GM19452 (cell line): ENCODE measurements around the gene TP53AIP1.

ENCODE experiments used
- ATAC-seq: cut with Tn5 transposase; IDR thresholded peaks from one replicate; pipeline ENCODE4 v1.9.1; 2021; ENCODE audit not compliant: unreplicated experiment

The TP53AIP1 gene

GRCh38 chr11:128943428-128943976, 831 bp upstream of the TP53AIP1 start:
- no peak for ATAC-seq

- ATAC-seq, result no peak
These were observed 429 bp downstream of the TP53AIP1 start for GRCh38 chr11:128942272-128942612.

- no peak for ATAC-seq
These were observed 949 bp downstream of the TP53AIP1 start for GRCh38 chr11:128941573-128942271.

GRCh38 chr11:128941110-128941509, 1.6 kb downstream of the TP53AIP1 start:
- ATAC-seq, result no peak

DNA sequence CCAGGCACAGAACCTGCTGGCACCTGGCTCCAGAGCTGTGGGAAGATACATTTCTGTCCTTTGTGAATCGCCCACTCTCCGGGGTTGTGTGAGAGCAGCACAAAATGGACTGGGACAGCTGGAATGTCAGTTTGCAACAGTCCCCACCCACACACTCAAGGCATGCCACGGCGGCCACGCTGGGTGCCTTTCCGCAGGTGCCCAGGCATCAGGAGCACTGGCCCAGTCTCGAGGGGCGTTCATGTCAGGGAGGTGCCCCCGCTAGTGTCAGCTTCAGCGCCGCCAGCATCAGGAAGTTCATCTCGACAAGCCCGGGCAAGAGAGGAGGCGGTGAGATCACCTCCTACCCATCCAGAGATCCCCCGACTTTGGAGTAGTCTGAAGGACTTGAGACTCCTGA, 2.1 kb downstream of the TP53AIP1 start:
- no peak for ATAC-seq

- no peak for ATAC-seq
These were observed 2.5 kb downstream of the TP53AIP1 start for GRCh38 chr11:128940156-128940555.

DNA sequence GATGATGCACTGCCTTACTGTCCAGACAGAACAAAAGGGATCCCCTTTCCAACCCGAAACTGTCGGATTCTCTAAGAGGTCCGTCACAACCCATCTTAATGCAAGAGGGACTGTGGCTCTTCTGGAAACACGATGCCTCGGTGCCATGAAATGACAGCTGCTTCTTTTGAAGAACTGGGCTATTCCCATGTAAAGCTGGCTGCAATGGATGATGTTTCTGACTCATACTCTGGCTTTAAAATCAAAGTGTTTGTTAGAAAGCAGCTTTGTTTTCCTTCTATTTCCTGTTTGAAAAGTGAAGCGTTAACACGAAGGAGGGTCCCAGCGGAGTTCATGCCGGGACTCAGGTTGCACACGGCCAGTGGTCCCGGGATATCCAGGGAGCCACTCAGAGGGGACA, 3.1 kb downstream of the TP53AIP1 start:
- no peak for ATAC-seq

GRCh38 chr11:128938156-128938885, 4.3 kb downstream of the TP53AIP1 start:
- ATAC-seq, result no peak

DNA sequence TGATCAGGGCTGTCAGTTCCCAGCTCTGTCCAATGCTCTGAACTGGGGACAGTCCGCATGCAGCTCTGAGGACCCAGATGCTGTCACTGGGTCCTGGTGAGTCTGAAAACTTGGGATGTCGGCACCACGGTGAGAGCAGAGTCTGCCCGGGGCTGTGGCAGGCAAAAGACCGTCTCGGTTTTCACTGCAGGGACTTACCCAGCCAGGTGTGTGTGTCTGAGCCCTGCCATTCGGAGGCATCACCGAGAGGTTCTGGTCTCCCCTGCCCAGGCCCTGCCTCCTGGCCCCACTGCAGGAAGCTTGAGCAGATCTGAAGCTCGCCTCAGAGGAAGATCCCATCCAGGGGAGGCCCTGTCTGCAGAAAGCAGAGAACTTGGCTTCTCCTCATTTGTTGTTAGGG, 5.2 kb downstream of the TP53AIP1 start:
- no peak for ATAC-seq

GRCh38 chr11:128936606-128937251, 5.9 kb downstream of the TP53AIP1 start:
- ATAC-seq, result no peak

DNA sequence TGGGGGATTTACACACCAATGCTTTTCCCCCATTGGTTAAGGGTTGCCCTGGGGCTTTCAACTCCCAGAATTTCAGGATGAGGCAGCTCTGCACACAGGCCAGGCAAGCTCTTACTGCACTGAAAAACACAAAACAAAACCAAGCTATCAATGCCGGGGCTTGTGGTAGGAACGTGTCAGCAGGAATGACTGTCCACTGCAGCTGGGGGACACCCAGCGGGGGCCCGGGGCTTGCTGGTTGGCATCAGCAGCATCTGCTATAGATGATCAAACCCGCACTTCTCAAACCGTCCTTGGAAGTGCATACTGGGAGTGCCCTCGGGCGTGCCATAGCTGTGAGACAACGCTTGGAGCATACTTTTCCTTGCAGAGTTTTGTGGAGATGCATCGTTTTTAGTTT, 7.7 kb downstream of the TP53AIP1 start:
- no peak for ATAC-seq

GRCh38 chr11:128934351-128934750, 8.3 kb downstream of the TP53AIP1 start:
- ATAC-seq, result no peak

GRCh38 chr11:128933481-128934178, 9.0 kb downstream of the TP53AIP1 start:
- no peak for ATAC-seq

DNA sequence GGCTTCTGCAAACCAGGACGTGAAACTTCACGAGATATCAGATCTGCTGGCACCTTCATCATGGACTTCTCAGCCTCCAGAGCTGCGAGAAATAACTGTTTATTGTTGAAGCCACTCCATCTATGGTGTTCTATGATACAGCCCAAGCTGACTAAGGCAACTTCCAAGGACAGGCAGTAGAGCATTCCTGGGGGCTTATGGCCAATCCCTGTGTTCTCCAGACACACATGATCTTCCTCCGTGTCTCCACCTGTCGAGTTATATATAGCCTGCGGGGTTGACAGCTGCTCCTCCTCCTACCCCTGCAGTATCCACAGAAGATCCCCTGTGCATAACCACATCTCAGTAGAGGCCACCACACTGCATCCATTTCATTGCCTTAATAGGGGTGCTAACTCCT, 11.0 kb downstream of the TP53AIP1 start:
- no peak for ATAC-seq

DNA sequence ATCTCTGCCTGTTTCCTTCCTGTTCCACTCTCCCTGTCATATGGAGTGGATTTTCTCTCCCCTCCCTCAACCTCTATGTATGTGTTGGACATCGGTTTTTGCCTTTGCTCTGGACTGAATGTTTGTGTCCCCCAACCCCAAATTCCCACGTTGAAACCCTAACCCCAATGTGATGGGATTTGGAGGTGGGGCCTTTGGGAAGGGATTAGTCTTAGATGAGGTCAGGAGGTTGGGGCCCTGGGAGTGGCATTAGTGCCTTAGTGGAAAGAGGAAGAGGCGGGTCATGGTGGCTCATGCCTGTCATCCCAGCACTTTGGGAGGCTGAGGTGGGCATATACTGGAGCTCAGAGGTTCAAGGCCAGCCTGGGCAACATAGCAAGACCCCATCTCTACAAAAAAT, 11.6 kb downstream of the TP53AIP1 start:
- ATAC-seq, result no peak

- no peak for ATAC-seq
These were observed 12.7 kb downstream of the TP53AIP1 start for GRCh38 chr11:128929991-128930390.

DNA sequence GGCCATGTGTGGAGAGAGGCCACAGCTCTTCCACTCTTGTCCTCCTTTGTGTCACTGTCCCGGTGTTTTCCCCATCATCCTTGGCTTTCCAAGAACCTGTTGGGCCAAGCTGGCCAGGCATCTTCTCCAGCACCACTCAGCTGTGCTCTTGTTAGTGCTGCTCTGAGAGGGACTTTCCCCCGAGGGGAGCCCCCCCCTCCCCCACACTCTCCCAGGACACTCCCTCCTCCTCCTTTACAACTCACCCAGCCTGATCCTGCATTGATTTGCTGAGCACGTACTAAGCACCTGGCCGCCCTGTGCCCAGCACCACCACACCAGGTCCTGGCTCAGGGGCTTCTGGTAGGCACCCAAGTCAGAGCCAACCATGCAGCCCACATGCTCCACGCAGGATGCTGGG, 13.2 kb downstream of the TP53AIP1 start:
- no peak for ATAC-seq

GRCh38 chr11:128928400-128928799, 14.3 kb downstream of the TP53AIP1 start:
- ATAC-seq, result peak; percentile 99

DNA sequence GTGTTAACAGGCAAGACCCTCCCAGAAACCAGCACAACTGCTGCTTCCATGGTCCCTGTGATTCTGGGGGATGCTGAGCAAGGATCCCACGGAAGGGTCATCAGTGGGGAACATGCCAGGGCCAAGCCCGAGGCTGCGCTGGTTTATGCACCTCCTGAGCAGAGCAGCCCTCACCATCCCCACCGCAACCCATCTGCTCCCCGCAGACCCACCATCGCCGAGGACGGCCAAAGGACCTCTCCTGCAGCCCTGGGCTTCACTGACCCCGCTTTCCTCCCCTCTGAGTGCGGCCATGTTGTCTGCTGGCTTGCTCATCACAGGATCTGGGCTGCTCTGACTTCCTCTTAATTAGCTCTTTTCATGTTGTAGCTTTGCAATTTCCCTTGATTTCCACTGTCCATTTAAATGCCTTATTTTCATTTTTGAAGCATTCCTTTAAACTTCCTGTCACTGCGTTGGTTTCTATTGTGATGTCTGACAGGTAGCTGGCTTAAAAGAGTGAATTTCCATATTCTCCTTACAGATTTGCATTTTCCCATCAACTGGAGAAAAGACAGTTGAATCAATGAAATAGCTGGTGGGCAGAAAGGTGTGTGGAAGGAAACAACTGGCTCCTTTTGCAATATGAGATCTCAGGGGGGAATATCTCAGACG, 14.9 kb downstream of the TP53AIP1 start:
- no peak for ATAC-seq

GRCh38 chr11:128927108-128927461, 15.6 kb downstream of the TP53AIP1 start:
- ATAC-seq, result no peak
